Measurements from ENCODE around the gene SOX13.

The SOX13 gene

DNA sequence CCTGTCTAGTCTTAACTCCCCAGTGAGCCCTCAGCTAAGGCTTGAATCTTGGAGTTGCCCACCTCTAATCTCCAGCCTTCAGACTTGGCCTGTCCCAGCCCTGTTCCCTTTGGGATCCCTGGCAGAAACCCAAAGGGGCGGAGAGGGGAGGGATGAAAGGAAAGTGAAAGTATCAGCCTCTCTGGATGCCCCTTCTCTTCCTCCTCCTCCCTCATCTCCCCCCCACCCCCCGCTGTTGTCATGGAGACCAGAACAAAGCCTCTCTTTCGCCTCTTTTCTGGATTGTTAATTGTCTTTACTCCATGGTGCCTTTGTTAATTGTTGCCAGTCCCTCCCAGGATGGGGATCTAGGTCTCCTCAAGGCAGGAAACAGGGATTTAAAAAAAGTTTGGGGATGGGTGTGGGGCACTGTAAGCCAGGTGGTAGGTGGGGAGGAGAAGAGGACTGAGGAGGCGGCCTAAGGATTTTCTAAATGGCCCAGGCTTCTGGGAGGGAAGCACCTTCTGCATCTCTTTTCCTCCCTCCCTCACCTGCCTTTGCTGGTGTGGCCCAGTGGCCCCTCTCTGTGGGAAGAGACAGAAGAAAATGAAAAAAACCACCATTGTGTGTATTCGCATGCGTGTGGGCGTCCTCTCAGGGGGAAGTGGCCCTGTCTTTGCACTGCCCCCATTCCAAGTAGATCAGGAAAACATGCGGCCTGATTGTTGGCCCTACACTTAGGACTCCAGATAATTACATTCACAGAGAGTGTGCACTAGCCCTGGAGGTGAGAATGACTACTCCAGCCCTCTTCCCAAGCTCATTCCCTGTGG lies 7.5 kb upstream of the SOX13 start:
- no peak for DNase-seq

DNA sequence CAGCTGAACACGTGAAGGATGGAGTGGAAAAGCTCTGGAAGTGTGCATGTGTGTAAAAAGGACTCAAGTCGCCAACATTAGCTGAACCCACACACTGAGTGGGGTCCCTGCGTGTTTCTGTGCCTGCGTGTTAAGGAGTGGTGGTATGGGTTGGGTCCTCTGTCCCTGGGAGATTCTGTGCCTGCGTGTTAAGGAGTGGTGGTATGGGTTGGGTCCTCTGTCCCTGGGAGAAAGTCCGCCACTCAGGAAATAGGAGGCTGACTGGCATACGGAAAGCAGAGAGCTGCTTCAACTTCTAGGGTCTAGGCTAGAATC lies 7.0 kb upstream of the SOX13 start:
- DNase-seq, result no peak

DNA sequence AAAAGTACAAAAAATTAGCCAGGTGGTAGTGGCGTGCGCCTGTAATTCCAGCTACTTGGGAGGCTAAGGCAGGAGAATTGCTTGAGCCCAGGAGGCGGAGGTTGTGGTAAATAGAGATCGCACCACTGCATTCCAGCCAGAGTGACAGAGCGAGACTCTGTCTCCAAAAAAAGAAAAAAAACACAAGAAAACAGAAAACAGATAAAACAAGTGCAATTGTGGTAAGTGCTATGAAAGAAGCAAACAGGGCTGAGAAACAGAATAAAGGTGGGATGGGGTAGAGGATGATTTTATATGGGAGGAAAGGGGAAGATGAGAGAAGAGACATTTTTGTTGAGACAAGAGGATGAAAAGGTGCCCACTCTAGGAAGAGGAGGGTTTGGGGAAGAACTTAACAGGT lies 5.0 kb upstream of the SOX13 start:
- DNase-seq, result no peak

DNA sequence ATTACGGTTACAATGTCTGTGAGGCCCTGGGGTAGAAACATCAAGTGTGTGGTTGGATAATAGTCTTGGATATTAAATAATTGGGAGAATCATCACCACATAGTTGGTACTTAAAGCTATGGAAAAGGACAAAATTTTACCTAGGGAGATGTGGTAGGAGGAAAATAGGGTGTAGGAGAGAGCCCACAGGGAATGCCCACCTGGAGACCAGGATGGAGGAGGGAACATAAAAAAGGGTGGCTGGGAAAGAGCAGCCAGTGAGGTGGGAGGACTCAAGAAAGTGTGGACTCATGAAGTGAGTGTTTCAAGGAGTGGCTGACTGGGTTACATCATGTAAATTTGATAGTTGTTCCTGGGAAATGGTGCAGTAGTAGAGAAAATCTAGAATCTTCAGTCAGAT lies 3.0 kb upstream of the SOX13 start:
- DNase-seq, result no peak

DNA sequence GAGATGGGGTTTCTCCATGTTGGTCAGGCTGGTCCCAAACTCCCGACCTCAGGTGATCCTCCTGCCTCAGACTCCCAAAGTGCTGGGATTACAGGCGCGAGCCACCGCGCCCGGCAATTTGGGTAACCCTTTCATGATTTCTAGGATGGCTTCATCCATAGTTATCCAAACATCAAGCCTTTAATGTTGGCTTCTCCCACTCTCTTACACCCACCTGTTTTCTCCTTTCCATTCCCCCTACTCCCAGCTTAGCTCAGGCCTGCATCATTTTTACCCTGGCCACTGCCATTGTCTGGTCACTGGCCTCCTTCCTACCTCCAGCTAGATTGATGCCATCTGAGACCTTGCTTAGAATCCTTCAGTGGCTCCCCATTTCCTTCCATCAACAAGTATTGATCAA lies 2.0 kb upstream of the SOX13 start:
- DNase-seq, result no peak

DNA sequence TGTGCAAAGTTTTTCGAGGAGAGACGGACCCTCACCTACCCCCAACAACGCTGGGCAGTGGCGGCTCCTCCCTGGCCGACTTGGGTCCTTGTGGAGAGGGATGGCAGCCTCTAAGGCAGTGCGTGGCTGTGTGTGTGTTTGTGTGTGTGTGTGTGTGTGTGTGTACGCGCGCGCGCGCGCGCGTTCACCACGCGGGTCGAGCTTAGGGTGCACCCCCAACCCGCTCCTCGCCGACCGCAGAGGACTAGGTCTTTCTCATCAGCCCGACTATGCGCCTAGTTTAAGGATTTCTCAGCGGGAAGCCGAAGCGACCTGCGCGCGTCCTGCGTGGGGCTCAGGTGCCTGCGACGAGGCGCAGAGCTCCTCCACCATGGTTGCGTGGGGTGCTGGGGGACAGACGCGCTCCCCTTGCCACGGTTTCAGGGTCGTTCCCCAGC lies 940 bp downstream of the SOX13 start:
- DNase-seq, result no peak

DNA sequence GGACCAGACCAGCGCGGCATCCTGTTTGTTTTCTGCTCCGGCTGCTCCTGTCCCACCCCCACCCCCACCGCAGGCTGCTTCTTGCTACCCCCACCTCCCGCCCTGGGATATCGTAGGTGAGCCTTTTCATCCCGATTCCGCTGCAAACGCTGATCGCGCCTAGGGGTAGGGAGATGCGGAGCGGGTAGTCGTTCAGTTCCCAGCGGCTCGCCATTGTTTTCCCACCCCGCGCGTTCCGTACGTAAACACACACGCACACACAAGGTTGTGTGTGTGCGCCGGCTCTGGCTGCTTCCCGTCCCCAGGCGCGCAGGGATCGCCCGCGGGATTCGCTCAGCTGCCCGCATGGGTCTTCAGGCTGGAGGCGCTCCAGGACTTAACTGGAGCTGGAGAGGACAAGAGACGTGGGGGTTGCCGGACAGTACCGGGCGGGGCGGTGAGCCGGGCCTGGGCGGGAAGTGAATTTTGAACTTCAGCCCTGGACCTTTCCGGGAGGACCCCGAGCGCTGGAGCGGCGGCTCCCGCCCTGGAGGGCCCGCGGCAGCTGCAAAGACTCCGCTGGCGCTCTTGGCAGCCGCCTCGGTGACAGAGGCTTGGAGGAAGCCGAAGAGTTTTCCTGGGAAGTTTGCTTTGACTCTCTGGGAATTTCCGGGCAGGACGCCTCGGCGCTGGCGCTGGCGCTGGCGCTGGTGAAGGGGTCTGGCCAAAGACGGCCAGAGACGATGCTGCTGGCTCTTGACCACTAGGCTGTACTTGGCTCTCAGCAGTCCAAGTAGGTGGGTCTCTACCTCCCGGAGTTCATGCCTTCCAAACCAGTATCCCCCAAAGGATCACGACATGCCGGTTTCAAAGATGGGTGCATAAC lies 1.6 kb downstream of the SOX13 start:
- peak; percentile 60 for DNase-seq

DNA sequence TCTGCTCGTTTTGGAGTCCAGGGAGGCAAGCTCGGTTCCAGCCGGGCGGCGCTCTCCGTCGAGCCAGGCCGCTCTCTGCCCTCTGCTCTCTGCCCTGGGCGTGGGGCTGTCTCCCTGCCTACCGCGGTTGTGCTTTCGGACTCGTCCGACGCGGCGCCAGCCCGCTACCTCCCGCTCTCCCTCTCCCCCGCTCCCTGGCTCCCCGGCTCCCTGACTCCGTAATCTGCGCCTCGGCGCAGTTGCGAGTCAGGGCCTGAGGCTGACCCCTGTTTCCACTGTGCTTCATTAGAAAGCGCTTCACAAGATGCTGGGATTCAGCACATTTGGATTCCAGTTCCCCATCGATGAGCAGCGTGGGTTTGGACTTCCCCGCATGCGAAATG lies 2.2 kb downstream of the SOX13 start:
- DNase-seq, result no peak

DNA sequence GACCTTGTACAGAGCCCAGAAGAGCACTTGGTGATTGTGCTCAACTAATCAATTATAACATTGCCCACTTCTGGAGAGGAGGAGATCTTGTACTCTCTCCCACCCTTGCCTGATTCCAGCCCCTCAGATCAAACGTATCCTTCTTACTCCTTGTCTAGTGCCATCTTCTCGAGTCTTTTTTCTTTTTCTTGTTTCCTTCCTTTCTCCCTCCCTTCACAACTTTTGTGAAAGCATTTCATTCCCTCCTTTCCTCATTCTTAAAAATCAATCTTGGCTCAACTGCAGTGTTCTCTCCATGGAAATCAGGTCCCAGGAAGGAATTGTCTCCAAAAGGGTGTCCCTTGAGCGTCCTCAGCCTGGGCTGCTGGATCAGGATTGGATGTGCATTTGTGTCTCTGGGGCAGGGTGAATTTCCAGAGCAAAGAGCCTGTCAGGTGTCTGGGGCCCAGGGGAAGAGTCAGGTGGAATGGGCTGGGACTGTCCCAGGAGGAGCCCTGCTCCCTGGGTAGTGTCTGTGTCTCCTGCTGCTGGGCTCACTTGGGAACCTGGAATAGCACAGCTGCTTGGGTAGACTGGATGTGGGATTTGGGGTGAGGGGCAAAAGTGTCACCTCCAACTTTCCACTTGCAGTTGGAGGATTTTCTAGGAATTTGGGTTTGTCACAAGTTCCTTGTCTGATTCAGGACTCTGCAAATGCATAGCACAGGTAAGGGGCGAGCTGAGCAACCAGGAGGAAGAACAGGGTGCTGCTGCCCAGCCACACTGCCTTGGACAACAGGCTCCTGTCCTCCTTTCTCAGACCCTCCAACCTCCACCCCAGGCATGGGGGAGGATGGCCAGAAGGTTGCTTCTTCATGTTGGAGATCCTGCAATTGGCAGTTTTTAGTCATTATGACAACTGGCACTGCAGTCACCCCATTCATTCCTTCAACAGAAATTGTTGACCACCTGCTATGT lies 3.3 kb downstream of the SOX13 start:
- DNase-seq, result no peak

DNA sequence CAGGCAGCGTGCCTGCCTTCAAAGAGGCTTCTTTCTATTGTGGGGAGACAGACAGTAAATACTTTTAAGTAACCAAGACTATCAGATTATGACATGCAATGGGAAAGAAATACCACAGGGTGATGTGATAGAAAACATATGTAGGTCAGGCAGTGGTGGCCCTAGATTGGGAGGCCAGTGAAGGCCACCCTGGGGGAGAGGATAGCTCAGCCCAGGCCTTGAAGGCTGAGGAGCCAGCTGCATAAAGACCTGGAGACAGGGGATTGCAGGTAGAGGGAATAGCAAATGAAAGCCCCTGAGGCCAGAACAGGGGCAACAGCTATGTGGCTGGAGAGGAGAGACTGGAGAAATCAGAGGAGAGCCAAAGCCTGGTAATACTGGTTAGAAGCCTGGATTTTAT lies 4.0 kb downstream of the SOX13 start:
- no peak for DNase-seq

DNA sequence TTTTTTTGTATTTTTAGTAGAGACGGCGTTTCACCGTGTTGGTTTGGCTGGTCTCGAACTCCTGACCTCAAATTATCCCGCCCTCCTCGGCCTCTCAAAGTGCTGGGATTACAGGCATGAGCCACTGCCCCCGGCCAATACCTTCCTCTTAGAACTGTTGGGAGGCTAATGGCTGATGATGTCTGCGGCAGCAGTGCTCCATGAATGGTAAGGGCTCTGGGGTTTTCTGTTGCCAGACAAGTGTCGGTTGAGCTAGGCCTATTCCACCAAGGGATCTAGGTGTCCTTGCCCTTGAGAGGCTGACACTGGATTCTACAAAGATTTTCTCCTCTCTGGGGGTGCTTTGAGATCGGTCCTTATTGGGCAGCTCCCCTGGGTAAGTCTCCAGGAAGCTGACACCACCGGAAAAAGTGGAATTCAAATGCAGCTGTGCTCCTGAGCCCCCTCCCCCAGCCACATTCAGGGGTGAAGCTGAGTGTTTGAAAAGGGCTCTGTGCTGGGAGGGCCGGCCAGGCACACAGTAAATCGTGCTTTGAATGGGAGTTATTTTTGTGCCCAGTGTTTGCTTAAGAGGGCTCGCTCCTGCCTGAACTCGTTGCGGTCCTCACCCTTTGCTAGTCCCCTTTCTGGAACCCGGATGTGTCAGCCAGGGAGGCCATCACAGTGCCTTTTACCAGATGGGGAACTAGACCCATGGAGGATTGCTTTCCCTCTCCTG lies 5.2 kb downstream of the SOX13 start:
- DNase-seq, result no peak

DNA sequence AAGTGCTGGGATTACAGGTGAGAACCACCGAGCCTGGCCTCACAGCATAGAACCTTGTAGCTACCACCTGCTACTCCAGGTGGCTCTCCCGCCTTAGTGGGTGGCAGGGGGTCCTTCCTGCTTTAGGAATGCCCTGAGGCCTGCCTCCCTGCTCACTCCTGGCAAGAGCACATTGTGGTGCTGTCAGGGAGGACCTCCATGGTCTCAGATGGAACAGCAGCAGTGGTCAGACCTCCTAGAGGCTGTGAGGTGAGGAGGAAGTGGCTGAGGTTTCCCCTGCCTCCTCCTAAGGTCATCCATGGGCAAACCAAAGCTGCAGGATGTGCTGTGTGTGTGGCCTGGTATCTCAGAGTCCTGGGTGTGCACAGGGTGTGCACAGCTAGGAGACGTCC lies 6.7 kb downstream of the SOX13 start:
- no peak for DNase-seq

DNA sequence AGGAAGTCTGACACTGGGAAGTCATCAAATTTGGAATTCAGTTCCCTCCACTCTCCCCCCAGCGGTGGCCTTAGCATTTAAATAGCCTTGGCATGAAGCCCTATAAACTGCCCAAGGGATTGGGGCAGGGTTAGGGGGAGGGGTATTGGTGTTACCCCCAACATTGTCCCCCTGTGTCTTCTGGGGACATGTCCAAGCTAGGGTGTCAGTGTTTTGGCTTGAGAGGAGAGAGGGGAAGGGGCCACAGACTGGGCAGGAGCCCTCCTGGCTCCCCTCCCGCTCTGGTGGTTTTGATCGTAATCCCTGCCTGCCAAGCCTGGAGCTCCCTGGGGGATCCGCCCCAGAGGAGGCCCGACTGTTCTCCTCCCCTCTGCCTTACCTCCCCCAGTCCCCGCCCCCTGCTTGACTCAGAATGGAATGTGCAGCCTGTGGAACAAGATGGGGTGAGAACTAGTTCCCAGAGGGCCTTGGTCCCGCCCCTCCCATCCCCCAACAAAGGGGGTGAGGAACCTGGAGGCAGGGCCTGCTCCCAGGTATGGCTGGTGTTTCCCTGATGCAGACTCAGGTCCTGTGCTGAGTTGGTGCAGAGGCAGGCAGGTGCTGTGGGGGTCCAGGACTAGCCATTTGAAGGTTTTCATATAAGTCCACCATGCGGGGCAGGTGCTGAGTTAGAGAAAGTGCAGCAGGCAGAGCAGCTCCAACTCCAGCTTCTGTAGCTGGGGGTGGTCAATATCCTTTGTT lies 7.4 kb downstream of the SOX13 start:
- DNase-seq, result peak; percentile 92

DNA sequence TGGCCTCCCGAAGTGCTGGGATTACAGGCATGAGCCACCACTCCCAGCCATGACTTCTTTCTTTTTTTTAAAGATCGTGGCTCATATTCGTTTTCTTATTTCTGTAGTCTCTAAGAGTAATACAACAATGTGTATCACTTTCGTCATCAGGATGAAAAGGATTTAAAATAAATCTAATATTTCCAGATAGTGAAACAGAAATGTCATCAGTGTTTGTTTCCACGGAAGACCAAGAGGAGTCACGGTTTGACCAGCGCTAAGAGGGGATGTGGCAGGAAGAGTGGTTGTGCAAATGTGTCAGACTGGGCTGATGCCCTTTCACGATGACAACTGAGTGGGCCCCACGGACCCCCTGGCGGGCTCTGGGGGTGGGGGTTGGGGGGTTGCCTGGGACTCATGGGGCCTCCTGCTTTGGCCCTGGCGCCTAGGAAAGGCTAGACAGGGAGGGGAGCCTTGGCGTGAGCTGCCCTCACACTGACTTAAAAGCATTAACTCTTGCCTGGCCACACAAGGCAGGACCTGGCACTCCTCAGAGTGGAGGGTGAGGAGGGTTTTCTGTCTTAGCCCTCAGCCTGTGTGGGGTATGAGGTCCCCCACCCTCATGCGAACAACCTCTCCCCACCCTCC lies 8.4 kb downstream of the SOX13 start:
- DNase-seq, result no peak

DNA sequence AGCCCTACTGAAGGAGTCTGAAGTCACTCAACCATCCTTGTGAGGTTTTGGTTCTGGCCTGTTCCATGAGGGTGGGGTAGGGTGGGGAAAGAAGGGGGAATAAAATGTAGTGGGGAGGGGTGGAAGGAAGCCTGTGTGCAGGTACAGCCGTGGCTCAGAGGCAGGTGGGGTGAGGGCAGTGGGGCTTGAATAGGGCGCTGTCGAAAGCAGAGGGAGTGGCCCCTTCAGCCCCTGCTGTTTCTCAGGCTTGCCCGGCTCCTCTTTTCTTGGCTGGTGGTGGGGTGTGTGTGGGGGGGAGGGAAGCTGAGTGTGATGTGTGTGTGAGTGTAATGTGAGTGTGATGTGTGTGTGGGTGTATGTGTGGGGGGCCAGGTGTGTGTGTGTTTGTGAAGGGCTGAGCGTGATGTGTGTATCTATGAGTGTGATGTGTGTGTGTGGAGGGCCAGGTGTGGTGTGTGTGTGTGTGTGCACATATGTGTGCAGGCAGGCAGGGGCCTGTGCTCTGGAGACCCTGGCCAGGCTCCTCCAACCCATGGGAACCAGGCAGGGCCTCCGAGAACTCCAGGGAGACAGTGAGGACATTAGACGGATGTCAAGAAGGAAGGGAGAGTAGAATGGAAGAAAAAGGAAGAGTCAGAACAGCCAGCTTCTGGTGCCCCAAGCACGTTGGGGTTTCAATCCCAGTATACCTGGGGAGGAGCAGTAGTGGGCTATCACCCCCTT lies 9.0 kb downstream of the SOX13 start:
- DNase-seq, result no peak

DNA sequence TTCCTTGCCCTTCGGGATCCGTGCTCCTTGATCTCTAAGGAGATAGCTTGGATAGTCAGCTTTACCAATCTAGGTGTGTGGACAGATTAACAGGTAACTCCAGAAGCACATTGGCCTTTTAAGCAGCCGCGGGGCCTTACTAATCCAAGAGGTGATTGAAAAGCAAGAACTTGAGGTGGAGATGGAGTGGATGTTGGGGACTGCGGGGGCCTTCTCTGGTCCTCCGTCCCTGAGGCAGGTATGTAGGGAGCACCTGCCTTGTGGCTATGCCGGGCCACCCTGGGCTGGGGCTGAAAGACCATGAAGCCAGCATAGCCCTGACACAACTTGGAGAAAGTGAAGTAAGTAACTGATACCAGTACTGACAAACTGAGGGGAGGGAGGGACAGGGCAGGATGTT lies 10.6 kb downstream of the SOX13 start:
- no peak for DNase-seq

DNA sequence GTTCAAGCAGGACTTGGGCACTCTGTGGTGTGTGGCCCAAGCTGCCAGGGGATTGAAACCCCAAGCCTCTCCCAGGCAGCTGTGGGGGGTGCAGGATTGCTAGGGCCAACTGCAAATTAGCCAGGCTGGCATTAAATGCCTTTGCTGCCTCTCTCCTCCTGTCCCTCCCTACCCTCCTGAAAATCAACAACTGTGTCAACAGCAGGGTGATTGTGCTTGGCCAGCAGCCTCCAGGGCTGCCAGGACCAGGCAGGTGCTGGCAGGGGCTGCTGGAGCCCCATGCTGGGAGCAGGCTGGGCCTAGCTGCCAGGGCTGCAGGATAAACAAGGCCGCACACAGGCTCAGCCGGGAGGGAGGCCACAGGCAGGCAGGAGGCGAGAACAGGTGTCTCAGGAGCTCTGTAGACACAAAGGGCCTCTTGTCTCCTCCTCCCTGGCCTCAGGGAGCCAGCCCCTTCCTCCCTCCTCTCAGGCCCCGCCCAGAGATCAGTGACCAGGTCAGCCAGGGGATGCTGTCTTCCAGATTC lies 11.4 kb downstream of the SOX13 start:
- DNase-seq, result peak; percentile 84

DNA sequence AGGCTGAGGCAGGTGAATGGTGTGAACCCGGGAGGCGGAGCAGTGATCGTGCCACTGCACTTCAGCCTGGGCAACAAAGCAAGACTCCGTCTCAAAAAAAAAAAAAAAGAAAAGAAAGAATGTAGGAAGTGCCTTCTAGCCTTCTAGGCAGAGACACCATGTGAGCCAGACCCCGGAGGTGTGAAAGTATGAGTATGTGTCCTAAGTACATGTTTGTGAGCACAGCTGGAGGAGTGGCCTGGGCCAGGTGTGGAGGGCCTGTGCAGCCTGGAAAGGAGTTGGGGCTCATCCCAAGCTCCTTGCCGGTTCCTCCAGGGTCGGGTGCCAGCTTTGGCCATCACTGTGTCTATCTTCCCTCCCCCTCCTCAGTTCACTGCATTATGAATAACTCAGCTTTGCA lies 13.0 kb downstream of the SOX13 start:
- DNase-seq, result no peak

DNA sequence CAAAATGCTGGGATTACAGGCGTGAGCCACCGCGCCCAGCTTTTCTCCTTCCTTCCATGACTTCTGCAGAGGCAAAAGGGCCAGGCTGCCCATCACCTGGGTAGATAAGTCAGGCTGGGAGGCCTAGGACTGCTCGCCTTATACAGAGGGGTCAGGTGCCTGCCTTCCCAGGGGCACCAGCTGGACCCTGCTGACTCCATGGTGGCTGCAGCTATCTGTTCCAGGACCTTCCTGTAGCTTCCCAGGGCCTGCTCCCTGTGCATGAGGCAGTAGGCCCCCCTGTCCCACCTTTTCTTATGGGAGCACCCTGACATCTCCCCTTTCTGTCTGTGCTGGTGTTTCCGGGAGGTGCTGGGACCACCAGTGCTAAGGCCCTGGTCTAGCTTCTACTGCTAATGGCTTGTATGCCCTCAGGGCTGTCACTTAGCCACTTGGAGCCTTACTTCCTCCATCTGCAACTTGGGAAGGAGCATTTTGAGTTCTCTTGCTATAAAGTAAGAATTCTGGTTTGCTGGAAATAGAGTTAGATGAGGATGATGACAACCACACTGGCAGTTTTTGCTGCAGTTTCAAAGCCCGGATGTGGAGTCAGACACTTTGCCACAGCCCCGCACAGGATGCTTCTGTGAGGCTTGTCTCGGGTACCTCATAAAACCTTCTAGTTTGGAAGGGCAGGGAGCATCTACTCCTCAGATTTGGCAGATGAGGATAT lies 14.4 kb downstream of the SOX13 start:
- DNase-seq, result no peak

Measured in NCI-H2171 treated with DMSO at 0.1 percent for 48 hours (cell line).